Lung (tissue), 12 donors: ENCODE data around the gene KRTAP4-11. TPM values are rescaled to one million over a fixed set of nuclear protein-coding genes. Genes with fewer than 3 reads are reported as not detected.

ENCODE experiments used
- ATAC-seq: fragments of 200-7000 bp; cut with Tn5 transposase; one replicate; pipeline ENCODE4 v1.9.1; 2020; ENCODE audit warnings: moderate number of reproducible peaks; ENCODE audit not compliant: insufficient read depth, low FRiP score
- DNase-seq, 3 donors: peaks; one replicate each; pipeline ENCODE4 v3.0.0-alpha.2; 2013 to 2017
- H3K27ac ChIP-seq, 2 donors: one replicate each; pipeline ENCODE4 v1.5.1; 2013; ENCODE audit warnings: mild to moderate bottlenecking in 2 of 2, moderate library complexity in 2 of 2, control low read depth in 1 of 2, inconsistent platforms in 1 of 2, low read depth in 1 of 2, low read length in 1 of 2
- H3K27me3 ChIP-seq, 3 donors: one replicate each; pipeline ENCODE4 v1.5.1; 2013; ENCODE audit warnings: low read length in 2 of 3; ENCODE audit not compliant: control insufficient read depth in 3 of 3, insufficient read depth in 3 of 3
- H3K36me3 ChIP-seq, 4 donors: one replicate each; pipeline ENCODE4 v1.5.1; 2013; ENCODE audit warnings: low read length in 4 of 4, mild to moderate bottlenecking in 1 of 4, moderate library complexity in 1 of 4; ENCODE audit not compliant: control insufficient read depth in 4 of 4, insufficient read depth in 4 of 4
- H3K4me1 ChIP-seq, 5 donors: one replicate each; pipeline ENCODE4 v1.5.1; 2013; ENCODE audit warnings: low read length in 5 of 5, mild to moderate bottlenecking in 2 of 5, moderate library complexity in 1 of 5; ENCODE audit not compliant: control insufficient read depth in 5 of 5, insufficient read depth in 5 of 5
- H3K4me3 ChIP-seq: one replicate; pipeline ENCODE4 v1.5.1; 2013; ENCODE audit warnings: mild to moderate bottlenecking, control low read depth, moderate library complexity
- H3K9ac ChIP-seq, 2 donors: one replicate each; pipeline ENCODE4 v1.5.1; 2013; ENCODE audit warnings: low read length in 2 of 2, control low read depth in 1 of 2; ENCODE audit not compliant: insufficient read depth in 1 of 2
- H3K9me3 ChIP-seq, 4 donors: one replicate each; pipeline ENCODE4 v1.5.1; 2013; ENCODE audit warnings: low read length in 3 of 4, mild to moderate bottlenecking in 1 of 4, moderate library complexity in 1 of 4; ENCODE audit not compliant: control insufficient read depth in 4 of 4, insufficient read depth in 3 of 4
- CTCF ChIP-seq: IDR thresholded peaks from 2 replicates; pipeline ENCODE4 v1.5.1; 2012; ENCODE audit warnings: mild to moderate bottlenecking; ENCODE audit errors: control extremely low read depth, extremely low read depth
- WGBS, 2 donors: extraction: QIAGEN DNeasy Blood & Tissue Kit; methylation state at CpG; one replicate each; pipeline ENCODE4 v1.1.7; 2013; 5-methylcytosine and 5-hydroxymethylcytosine counted together
- polyA plus RNA-seq, 2 donors: library from polyadenylated mRNA; stranded (reverse); fragments of 200-250 nt; gene quantifications; one replicate each; pipeline ENCODE4 v1.2.1, GENCODE V29; 2013
- total RNA-seq, 2 donors: library from RNA; depleted of rRNA in 1 of 2; stranded (reverse); fragments of >200 nt in 1 of 2; gene quantifications; one replicate each; pipeline ENCODE4 v1.2.1, GENCODE V29; 2014 to 2021
- donor health status: control.
- donor health status: control.
- donor health status: Bipolar disorder and iron deficiency.
- donor health status: healthy.
- donor health status: DM: yes; HTN: yes; CAD: no.

KRTAP4-11 gene
- total and polyA plus RNA-seq, 4 donors, result 0.34 TPM; not detected in 3

GRCh38 chr17:41082626-41083025, 35.5 kb downstream of the KRTAP4-11 start:
- no peak for TF ChIP-seq CTCF
- no peaks in the 10 kb centered on the region for H3K36me3 ChIP-seq
- H3K4me3 ChIP-seq, result no peak overlapping the region
- H3K9me3 ChIP-seq, result no peaks in the 10 kb centered on the region
- no peaks in the 10 kb centered on the region for H3K4me1 ChIP-seq
- no peak for DNase-seq
- WGBS, 2 donors, result 49 to 67% methylated on average over 4 of the region's 4 CpGs
- no peaks in the 10 kb centered on the region for H3K27me3 ChIP-seq
- ATAC-seq, result no peak
- no peak overlapping the region for H3K27ac ChIP-seq
- no peak overlapping the region for H3K9ac ChIP-seq

- Histone ChIP-seq H3K4me3 (no peak overlapping the region), H3K36me3 (no peaks in the 10 kb centered on the region), H3K27ac (no peak overlapping the region), H3K4me1 (no peaks in the 10 kb centered on the region), H3K9me3 (peaks cover 0 to 2% (median 0%) of the 10 kb centered on the region in 4 donors), H3K9ac (no peak overlapping the region), H3K27me3 (peaks cover 0 to 3% (median 0%) of the 10 kb centered on the region in 3 donors)
- TF ChIP-seq CTCF, result no peak
- ATAC-seq (no peak), DNase-seq (no peak)
These were observed 41.4 kb downstream of the KRTAP4-11 start for GRCh38 chr17:41076788-41077187.

- peaks cover 0 to 3% (median 0%) of the 10 kb centered on the region in 4 donors for H3K9me3 ChIP-seq
- ATAC-seq (no peak), DNase-seq (no peak)
- no peaks in the 10 kb centered on the region for H3K4me1 ChIP-seq
- TF ChIP-seq CTCF, result no peak
- H3K36me3 ChIP-seq, result no peaks in the 10 kb centered on the region
- H3K9ac ChIP-seq, result no peak overlapping the region
- 91 to 93% methylated on average over 2 of the region's 2 CpGs for WGBS, 2 donors
- no peak overlapping the region for H3K4me3 ChIP-seq
- H3K27me3 ChIP-seq, result peaks cover 0 to 3% (median 0%) of the 10 kb centered on the region in 3 donors
- no peak overlapping the region for H3K27ac ChIP-seq
These were observed 44.5 kb downstream of the KRTAP4-11 start for GRCh38 chr17:41073676-41074075.

- Histone ChIP-seq H3K9ac (no peak overlapping the region), H3K27me3 (peaks cover 0 to 3% (median 0%) of the 10 kb centered on the region in 3 donors), H3K36me3 (no peaks in the 10 kb centered on the region), H3K27ac (no peak overlapping the region), H3K9me3 (peaks cover 0 to 3% (median 0%) of the 10 kb centered on the region in 4 donors), H3K4me1 (no peaks in the 10 kb centered on the region), H3K4me3 (no peak overlapping the region)
- TF ChIP-seq CTCF, result no peak
- DNase-seq, result no peak
- WGBS, 2 donors, result 75 to 84% methylated on average over 5 of the region's 5 CpGs
- ATAC-seq, result no peak
These were observed 46.4 kb downstream of the KRTAP4-11 start for GRCh38 chr17:41071606-41072360.
